ENCODE data around the gene SRSF6.
"Not testable (repeated sequence)": the region's sequence is repeated elsewhere in the genome, so short reads cannot be mapped to it uniquely, and the experiment has no call there.

The SRSF6 gene

DNA sequence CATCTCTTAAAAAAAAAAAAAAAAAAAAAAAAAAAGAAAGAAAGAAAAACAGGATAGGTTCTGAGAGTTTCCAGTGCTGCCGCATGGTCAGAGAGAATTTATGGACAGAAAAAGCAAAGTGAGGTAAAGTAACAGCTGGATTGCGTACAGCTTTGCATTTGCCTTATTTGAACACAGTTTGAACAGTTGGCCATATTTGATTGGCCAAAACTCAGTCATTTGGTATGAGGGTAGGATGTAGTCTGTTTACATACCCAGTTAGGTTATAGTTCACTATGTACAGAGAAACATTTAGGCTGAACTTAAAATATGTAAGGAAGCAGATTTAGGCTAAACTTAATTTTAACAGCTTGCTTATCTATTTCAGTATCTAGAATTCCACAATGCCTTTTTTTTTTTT lies 32.3 kb downstream of the SRSF6 start:
- H3K4me3 ChIP-seq (ENCODE audit: low read depth, low read length), result no peak overlapping the region
- no peak overlapping the region for H3K9ac ChIP-seq (ENCODE audit: low read length)
- peaks cover 12% of the 10 kb centered on the region for H3K9me3 ChIP-seq (ENCODE audit: control insufficient read depth, insufficient read depth, low read depth, low read length)
- no peaks in the 10 kb centered on the region for H3K27me3 ChIP-seq (ENCODE audit: control insufficient read depth, insufficient read depth, low read length)
- H3K36me3 ChIP-seq (ENCODE audit: control insufficient read depth, insufficient read depth, low read length), result no peaks in the 10 kb centered on the region
- no peak overlapping the region for H3K27ac ChIP-seq (ENCODE audit: low read depth, low read length)
- H3K4me1 ChIP-seq (ENCODE audit: control insufficient read depth, insufficient read depth, low read length), result no peaks in the 10 kb centered on the region

- Histone ChIP-seq H3K36me3 (ENCODE audit: control insufficient read depth, insufficient read depth, low read length) (no peaks in the 10 kb centered on the region), H3K27me3 (ENCODE audit: control insufficient read depth, insufficient read depth, low read length) (no peaks in the 10 kb centered on the region), H3K9ac (ENCODE audit: low read length) (no peak overlapping the region), H3K4me1 (ENCODE audit: control insufficient read depth, insufficient read depth, low read length) (no peaks in the 10 kb centered on the region), H3K27ac (ENCODE audit: low read depth, low read length) (no peak overlapping the region), H3K4me3 (ENCODE audit: low read depth, low read length) (no peak overlapping the region), H3K9me3 (ENCODE audit: control insufficient read depth, insufficient read depth, low read depth, low read length) (no peaks in the 10 kb centered on the region)
Observed at GRCh38 chr20:43492101-43492500, 34.4 kb downstream of the SRSF6 start.

GRCh38 chr20:43495388-43495787 lies 37.7 kb downstream of the SRSF6 start:
- Histone ChIP-seq H3K4me1 (ENCODE audit: control insufficient read depth, insufficient read depth, low read length) (no peaks in the 10 kb centered on the region), H3K4me3 (ENCODE audit: low read depth, low read length) (no peak overlapping the region), H3K36me3 (ENCODE audit: control insufficient read depth, insufficient read depth, low read length) (no peaks in the 10 kb centered on the region), H3K27ac (ENCODE audit: low read depth, low read length) (no peak overlapping the region), H3K9ac (ENCODE audit: low read length) (no peak overlapping the region), H3K9me3 (ENCODE audit: control insufficient read depth, insufficient read depth, low read depth, low read length) (no peaks in the 10 kb centered on the region), H3K27me3 (ENCODE audit: control insufficient read depth, insufficient read depth, low read length) (no peaks in the 10 kb centered on the region)

DNA sequence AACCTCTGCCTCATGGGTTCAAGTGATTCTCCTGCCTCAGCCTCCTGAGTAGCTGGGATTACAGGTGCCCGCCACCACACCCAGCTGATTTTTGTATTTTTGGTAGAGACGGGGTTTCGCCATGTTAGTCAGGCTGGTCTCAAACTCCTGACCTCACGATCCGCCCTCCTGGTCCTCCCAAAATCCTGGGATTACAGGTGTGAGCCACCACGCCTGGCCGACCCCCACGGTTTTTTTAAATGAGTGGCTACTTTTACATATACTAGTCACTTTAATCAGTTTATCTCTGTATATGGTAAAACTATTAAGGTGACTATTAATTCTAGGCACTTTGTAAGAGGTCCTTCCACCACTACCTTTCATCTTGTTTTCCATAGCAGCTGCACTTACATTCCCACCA lies 44.3 kb downstream of the SRSF6 start:
- peaks cover 23% of the 10 kb centered on the region for H3K27me3 ChIP-seq (ENCODE audit: control insufficient read depth, insufficient read depth, low read length)
- not testable (repeated sequence) for H3K4me1 ChIP-seq (ENCODE audit: control insufficient read depth, insufficient read depth, low read length); H3K4me3 ChIP-seq (ENCODE audit: low read depth, low read length); H3K9ac ChIP-seq (ENCODE audit: low read length); H3K9me3 ChIP-seq (ENCODE audit: control insufficient read depth, insufficient read depth, low read depth, low read length); H3K27ac ChIP-seq (ENCODE audit: low read depth, low read length); H3K36me3 ChIP-seq (ENCODE audit: control insufficient read depth, insufficient read depth, low read length)

- H3K36me3 ChIP-seq (ENCODE audit: control insufficient read depth, insufficient read depth, low read length), result no peaks in the 10 kb centered on the region
- H3K9me3 ChIP-seq (ENCODE audit: control insufficient read depth, insufficient read depth, low read depth, low read length), result no peaks in the 10 kb centered on the region
- peaks cover 9% of the 10 kb centered on the region for H3K4me1 ChIP-seq (ENCODE audit: control insufficient read depth, insufficient read depth, low read length)
- no peak overlapping the region for H3K4me3 ChIP-seq (ENCODE audit: low read depth, low read length)
- no peak overlapping the region for H3K27ac ChIP-seq (ENCODE audit: low read depth, low read length)
- H3K27me3 ChIP-seq (ENCODE audit: control insufficient read depth, insufficient read depth, low read length), result peaks cover 27% of the 10 kb centered on the region
- H3K9ac ChIP-seq (ENCODE audit: low read length), result no peak overlapping the region
Observed at GRCh38 chr20:43506238-43506637, 48.5 kb downstream of the SRSF6 start.

DNA sequence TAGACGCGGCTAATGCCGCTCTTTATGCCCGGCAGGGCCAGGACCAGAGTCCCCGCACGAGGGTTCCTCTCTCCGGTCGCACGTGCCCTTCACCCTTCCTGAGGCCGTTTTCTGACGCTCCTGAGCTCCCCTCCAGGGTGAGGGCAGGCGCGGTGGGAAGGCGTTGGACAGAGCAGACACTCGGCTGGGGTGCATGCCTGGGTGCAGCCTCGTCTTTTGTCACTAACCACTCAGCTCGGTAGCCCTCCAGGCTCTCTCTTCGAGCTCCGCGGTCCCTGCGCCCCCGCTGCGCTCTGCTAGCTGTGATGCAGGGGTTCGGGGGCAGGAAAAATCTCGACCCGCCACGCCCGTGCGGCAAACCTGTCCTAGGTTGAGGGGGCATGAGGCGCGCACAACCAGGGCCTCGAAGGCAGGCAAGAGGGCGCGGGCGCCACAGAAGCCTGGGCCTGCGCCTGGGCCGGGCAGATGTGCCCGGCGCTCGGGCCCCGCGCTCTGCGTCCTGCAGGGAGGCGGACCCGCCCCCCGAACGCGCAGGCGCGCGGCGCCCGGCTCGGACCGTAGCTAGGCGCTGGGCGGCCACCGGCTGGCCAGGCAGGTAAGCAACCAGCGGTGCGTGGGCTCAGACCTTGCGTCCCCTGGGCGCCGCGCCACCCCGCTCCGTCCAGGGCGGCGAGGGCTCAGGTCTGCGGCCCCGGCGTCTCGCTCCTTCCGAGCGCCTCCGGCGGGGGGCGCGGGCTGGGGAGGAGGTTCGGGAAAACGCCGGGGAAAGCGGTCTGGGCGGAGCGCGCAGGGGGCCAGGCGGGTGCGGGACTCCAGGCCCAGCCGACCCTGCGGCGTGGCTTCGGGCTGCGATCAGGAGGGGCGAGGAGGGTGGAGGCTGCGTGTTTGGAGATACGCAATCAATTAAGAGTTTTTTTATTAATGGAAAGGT lies 49.7 kb downstream of the SRSF6 start, which contains the start of gene L3MBTL1:
TSS of gene L3MBTL1 (plus strand) at position 548 of the 931 bp plus-strand sequence. CDS start 5,807 bp downstream, outside the sequence.
- Histone ChIP-seq H3K27me3 (ENCODE audit: control insufficient read depth, insufficient read depth, low read length) (peaks cover 27% of the 10 kb centered on the region), H3K27ac (ENCODE audit: low read depth, low read length) (no peak within 1 kb of the TSS), H3K9ac (ENCODE audit: low read length) (peak within 1 kb of the TSS; percentile 54), H3K4me3 (ENCODE audit: low read depth, low read length) (peak within 1 kb of the TSS; percentile 80), H3K4me1 (ENCODE audit: control insufficient read depth, insufficient read depth, low read length) (peaks cover 9% of the 10 kb centered on the region), H3K9me3 (ENCODE audit: control insufficient read depth, insufficient read depth, low read depth, low read length) (no peaks in the 10 kb centered on the region), H3K36me3 (ENCODE audit: control insufficient read depth, insufficient read depth, low read length) (no peaks in the 10 kb centered on the region)

- Histone ChIP-seq H3K27me3 (ENCODE audit: control insufficient read depth, insufficient read depth, low read length) (peaks cover 27% of the 10 kb centered on the region), H3K9me3 (ENCODE audit: control insufficient read depth, insufficient read depth, low read depth, low read length) (no peaks in the 10 kb centered on the region), H3K9ac (ENCODE audit: low read length) (peak overlapping the region; percentile 54), H3K4me1 (ENCODE audit: control insufficient read depth, insufficient read depth, low read length) (peaks cover 9% of the 10 kb centered on the region), H3K36me3 (ENCODE audit: control insufficient read depth, insufficient read depth, low read length) (no peaks in the 10 kb centered on the region), H3K4me3 (ENCODE audit: low read depth, low read length) (peak overlapping the region; percentile 80), H3K27ac (ENCODE audit: low read depth, low read length) (no peak overlapping the region)
Observed at GRCh38 chr20:43508106-43508505, 50.4 kb downstream of the SRSF6 start.

DNA sequence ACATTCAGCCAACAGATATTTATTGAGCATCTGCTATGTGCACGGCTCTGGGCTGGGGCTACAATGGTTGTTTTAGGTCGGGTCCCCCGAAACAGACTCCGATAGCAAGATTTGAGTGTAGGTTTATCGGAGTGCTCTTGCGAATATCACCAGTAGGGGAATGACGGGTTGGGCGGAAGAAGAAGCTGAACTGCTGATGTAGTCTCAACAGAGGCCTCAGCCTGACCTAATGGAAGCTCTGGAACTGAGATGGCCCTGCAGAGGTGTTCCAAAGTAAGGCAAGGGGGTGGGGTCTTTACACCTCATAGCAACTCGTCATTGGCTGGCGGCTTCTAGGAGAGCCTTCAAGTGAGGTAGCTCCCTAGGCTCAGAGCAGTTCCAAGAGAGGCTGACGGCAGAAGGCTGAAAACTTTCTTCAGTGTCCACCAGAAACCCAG lies 50.9 kb downstream of the SRSF6 start:
- Histone ChIP-seq H3K27me3 (ENCODE audit: control insufficient read depth, insufficient read depth, low read length) (peaks cover 27% of the 10 kb centered on the region), H3K36me3 (ENCODE audit: control insufficient read depth, insufficient read depth, low read length) (no peaks in the 10 kb centered on the region), H3K27ac (ENCODE audit: low read depth, low read length) (no peak overlapping the region), H3K4me3 (ENCODE audit: low read depth, low read length) (peak overlapping the region; percentile 80), H3K9me3 (ENCODE audit: control insufficient read depth, insufficient read depth, low read depth, low read length) (no peaks in the 10 kb centered on the region), H3K4me1 (ENCODE audit: control insufficient read depth, insufficient read depth, low read length) (peaks cover 9% of the 10 kb centered on the region), H3K9ac (ENCODE audit: low read length) (peak overlapping the region; percentile 32)

DNA sequence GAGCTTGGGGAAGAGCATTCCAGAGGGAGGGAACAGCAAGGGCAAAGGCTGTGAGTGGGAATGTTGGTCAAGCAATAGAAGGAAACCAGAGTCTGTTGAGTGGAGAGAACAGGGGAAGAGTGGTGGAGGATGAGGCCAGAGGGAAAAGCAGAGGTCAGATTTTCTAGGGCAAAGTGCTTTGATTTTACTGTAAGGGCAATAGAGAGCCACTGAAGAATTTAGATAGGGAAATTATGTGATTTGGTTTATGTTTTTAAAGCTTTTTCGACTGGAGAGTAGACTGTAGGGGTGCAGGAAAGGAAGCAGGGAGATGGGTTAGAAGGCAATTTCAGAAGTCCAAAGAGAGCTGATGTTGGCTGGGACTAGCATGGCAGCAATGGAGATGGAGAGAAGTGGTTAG lies 54.2 kb downstream of the SRSF6 start:
- no peaks in the 10 kb centered on the region; the same call in 1 of the 2 replicates for H3K36me3 ChIP-seq (ENCODE audit: control insufficient read depth, insufficient read depth, low read length)
- H3K9ac ChIP-seq (ENCODE audit: low read length), result no peak overlapping the region
- no peak overlapping the region for H3K27ac ChIP-seq (ENCODE audit: low read depth, low read length)
- H3K27me3 ChIP-seq (ENCODE audit: control insufficient read depth, insufficient read depth, low read length), result peaks cover 6% of the 10 kb centered on the region
- no peak overlapping the region for H3K4me3 ChIP-seq (ENCODE audit: low read depth, low read length)
- no peaks in the 10 kb centered on the region for H3K9me3 ChIP-seq (ENCODE audit: control insufficient read depth, insufficient read depth, low read depth, low read length)
- H3K4me1 ChIP-seq (ENCODE audit: control insufficient read depth, insufficient read depth, low read length), result peaks cover 9% of the 10 kb centered on the region

DNA sequence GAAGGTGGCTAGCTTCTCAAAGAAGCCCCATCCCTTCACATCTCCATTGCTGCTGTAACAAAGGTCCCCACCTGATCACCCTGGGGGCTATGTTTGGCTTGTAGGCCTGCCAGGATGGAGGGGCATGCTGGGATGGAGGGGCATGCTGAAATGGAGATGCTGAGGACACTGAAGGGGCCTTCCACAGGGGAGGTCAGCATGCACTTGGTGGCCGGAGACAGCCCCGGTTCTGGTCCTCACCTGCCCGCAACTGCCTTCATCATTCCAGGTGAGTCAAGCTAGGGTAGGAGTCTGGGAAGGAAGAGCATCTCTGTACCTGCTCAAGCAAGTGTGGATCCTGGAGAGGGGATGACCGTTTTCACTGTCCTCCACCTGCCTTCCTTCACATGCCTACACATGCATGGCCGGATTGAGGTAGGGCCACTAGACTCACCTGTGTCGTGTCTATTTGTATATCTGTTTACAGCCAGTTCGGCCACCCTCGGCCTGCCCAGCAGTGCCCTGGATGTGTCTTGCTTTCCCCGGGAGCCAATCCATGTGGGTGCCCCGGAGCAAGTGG lies 55.8 kb downstream of the SRSF6 start:
- Histone ChIP-seq H3K27me3 (ENCODE audit: control insufficient read depth, insufficient read depth, low read length) (no peaks in the 10 kb centered on the region), H3K4me3 (ENCODE audit: low read depth, low read length) (peak overlapping the region; percentile 69), H3K27ac (ENCODE audit: low read depth, low read length) (no peak overlapping the region), H3K36me3 (ENCODE audit: control insufficient read depth, insufficient read depth, low read length) (peaks cover 3% of the 10 kb centered on the region), H3K9ac (ENCODE audit: low read length) (peak overlapping the region; percentile 59), H3K9me3 (ENCODE audit: control insufficient read depth, insufficient read depth, low read depth, low read length) (no peaks in the 10 kb centered on the region), H3K4me1 (ENCODE audit: control insufficient read depth, insufficient read depth, low read length) (peaks cover 6% of the 10 kb centered on the region)

Data from HUES6 (cell line).